MCF 10A (cell line): ENCODE data around the gene GNGT1. TPM values are rescaled to one million over a fixed set of nuclear protein-coding genes. Genes with fewer than 3 reads are reported as not detected.

Experiments used
- BruUV-seq: library from RNA; stranded (reverse); fragments of 400-500 nt; replicated peaks from 2 replicates; lab custom pipeline; 2021; lab: Mats Ljungman, UMichigan
- CTCF ChIA-PET: fragments of 300-600 bp; sonication (Branson Sonifier 250); formaldehyde crosslinking; extraction: SDS; loops from one replicate; lab custom pipeline; 2021; ENCODE audit warnings: antibody characterized with exemption, inconsistent platforms; lab: Yijun Ruan, JAX
- POLR2A ChIA-PET: fragments of 300-600, 350-650 bp; sonication (Branson Sonifier 250); formaldehyde crosslinking; extraction: SDS; loops from one replicate; lab custom pipeline; 2020; ENCODE audit warnings: antibody characterized with exemption, inconsistent platforms; lab: Yijun Ruan, JAX
- DNase-seq: peaks from one replicate; pipeline ENCODE4 v3.0.0-alpha.2; 2018; ENCODE audit not compliant: unreplicated experiment
- H3K27ac Mint-ChIP-seq: one replicate; pipeline ENCODE4 v1.8.0; 2022; ENCODE audit warnings: mild to moderate bottlenecking, low read depth, mixed read lengths; ENCODE audit not compliant: unreplicated experiment
- H3K27me3 Mint-ChIP-seq: one replicate; pipeline ENCODE4 v1.8.0; 2022; ENCODE audit warnings: mixed read lengths; ENCODE audit not compliant: insufficient read depth, unreplicated experiment
- H3K36me3 Mint-ChIP-seq: one replicate; pipeline ENCODE4 v1.8.0; 2022; ENCODE audit warnings: mild to moderate bottlenecking, moderate library complexity, mixed read lengths; ENCODE audit not compliant: insufficient read depth, unreplicated experiment
- H3K4me1 Mint-ChIP-seq: one replicate; pipeline ENCODE4 v1.8.0; 2022; ENCODE audit warnings: mixed read lengths; ENCODE audit not compliant: insufficient read depth, unreplicated experiment
- H3K4me3 Mint-ChIP-seq: one replicate; pipeline ENCODE4 v1.8.0; 2022; ENCODE audit warnings: mild to moderate bottlenecking, moderate library complexity, mixed read lengths; ENCODE audit not compliant: unreplicated experiment
- H3K9me3 Mint-ChIP-seq: one replicate; pipeline ENCODE4 v1.8.0; 2022; ENCODE audit warnings: mixed read lengths; ENCODE audit not compliant: unreplicated experiment
- intact Hi-C: fragments of 100-400 bp; cut with micrococcal nuclease; formaldehyde crosslinking; loops from 2 replicates; pipeline ENCODE4 v1.14.1; 2022
- total RNA-seq: library from RNA; stranded (reverse); gene quantifications from 2 replicates; pipeline ENCODE4 v1.2.3, GENCODE V29; 2022
- TF ChIP-seq, protein P1 (sequence below): fragments of 200-600 bp; IDR thresholded peaks from one replicate; pipeline ENCODE4 v1.8.0; 2022; ENCODE audit warnings: antibody characterized with exemption, mild to moderate bottlenecking; ENCODE audit not compliant: unreplicated experiment

The GNGT1 gene
- total RNA-seq, 1 experiment from 2014 or later: not detected

DNA sequence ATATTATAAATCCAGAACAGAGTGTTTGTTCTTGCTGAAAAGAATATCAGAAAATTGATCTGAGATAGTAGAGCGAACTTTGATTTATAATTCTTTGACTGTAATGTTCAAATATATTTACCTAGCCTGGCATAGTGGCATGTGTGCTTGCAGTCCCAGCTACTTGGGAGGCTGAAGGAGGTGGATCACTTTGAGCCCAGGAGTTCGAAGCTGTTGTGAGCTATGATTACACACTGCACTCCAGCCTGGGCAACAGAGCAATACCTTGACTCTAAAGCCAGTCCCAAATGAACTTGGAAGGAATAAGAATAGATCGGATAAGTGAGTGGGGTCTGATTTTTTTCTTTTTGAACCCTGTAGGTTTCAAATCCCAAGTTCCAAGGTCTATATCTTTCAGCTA is 38.7 kb downstream of the GNGT1 start:
- Mint-ChIP-seq H3K9me3 (no peaks in the 10 kb centered on the region), H3K27me3 (no peaks in the 10 kb centered on the region), H3K4me1 (no peaks in the 10 kb centered on the region), H3K36me3 (no peaks in the 10 kb centered on the region), H3K4me3 (no peak overlapping the region), H3K27ac (no peak overlapping the region)
- CTCF ChIA-PET: interaction anchor here (0.6 kb wide), 1 partner anchor 683 kb away, joined by 3 read pairs; no protein-coding TSS in a partner anchor
- no TSS peak for BruUV-seq
- POLR2A ChIA-PET: no interaction called here
- intact Hi-C loops: no loop called here
- DNase-seq: no peak
- TF ChIP-seq, protein P1, sequence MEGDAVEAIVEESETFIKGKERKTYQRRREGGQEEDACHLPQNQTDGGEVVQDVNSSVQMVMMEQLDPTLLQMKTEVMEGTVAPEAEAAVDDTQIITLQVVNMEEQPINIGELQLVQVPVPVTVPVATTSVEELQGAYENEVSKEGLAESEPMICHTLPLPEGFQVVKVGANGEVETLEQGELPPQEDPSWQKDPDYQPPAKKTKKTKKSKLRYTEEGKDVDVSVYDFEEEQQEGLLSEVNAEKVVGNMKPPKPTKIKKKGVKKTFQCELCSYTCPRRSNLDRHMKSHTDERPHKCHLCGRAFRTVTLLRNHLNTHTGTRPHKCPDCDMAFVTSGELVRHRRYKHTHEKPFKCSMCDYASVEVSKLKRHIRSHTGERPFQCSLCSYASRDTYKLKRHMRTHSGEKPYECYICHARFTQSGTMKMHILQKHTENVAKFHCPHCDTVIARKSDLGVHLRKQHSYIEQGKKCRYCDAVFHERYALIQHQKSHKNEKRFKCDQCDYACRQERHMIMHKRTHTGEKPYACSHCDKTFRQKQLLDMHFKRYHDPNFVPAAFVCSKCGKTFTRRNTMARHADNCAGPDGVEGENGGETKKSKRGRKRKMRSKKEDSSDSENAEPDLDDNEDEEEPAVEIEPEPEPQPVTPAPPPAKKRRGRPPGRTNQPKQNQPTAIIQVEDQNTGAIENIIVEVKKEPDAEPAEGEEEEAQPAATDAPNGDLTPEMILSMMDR: no peak

DNA sequence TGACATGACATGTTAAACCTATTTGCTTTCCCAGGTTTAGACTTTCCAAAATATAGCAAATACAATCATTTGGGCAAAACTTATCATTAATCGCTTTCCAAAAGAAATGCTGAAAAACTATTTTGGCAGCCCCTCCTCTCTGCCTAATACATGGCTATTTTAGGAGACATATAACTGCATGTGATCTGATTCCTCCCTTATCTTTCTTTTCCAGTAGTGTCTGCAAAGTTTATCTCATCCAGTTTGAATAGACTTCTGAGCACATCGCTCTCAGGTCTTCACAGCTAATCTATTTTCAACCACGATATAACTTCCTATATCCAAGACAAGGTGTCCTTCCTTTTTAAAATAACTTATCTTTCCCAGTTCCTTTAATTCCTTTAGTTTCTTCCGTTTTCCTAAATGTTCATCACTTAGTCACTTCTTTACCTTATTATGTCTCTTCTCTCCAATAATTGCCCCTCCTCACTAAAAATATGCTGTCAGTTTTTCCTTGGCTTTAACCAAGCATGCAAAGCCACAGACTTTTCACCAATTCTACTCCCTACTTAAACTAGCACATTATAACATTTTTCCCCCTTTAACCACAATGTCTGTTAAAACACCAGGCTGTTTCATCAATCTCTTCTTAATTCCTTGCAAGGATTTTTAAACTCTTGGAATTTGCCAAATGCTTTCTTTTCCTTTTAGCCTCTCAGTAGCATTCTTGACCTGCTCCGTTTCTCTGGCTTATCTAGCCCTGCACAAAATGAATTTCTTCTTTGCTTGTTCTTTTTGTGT is 39.6 kb downstream of the GNGT1 start:
- Mint-ChIP-seq H3K36me3 (no peaks in the 10 kb centered on the region), H3K4me1 (no peaks in the 10 kb centered on the region), H3K27ac (no peak overlapping the region), H3K9me3 (no peaks in the 10 kb centered on the region), H3K4me3 (no peak overlapping the region), H3K27me3 (no peaks in the 10 kb centered on the region)
- BruUV-seq: no TSS peak
- no peak for DNase-seq
- TF ChIP-seq, protein P1: no peak
- intact Hi-C loops: no loop called here
- ChIA-PET POLR2A (interaction anchor here (1.2 kb wide), 1 partner anchor 19 kb away, joined by 3 read pairs; no protein-coding TSS in a partner anchor), CTCF (no interaction called here)

DNA sequence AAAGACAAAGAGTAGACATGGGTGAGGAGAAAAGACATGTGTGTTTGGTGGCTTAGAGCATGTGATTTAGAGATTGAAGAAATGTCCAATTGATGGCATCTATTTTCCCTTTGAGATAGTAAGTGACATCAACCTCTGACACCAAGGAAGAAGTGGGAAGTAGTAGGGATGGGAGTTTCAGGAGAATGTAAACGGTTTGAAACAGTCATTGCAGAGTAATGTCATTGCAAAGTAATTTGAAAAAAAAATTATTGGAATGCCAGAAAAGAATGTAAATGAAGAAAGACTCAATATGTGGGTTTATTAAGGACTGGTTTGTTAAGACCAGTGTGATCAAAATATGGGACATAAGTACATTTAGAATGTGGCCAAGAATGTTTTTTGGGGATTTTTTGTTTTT is 41.7 kb downstream of the GNGT1 start:
- DNase-seq: no peak
- peak overlapping the region; percentile 58 for H3K27ac Mint-ChIP-seq
- H3K4me3 Mint-ChIP-seq: no peak overlapping the region
- intact Hi-C loops: no loop called here
- H3K4me1 Mint-ChIP-seq: no peaks in the 10 kb centered on the region
- BruUV-seq: no TSS peak
- ChIA-PET CTCF (no interaction called here), POLR2A (interaction anchor here (0.7 kb wide), 2 partner anchors 143 to 350 kb away, joined by 3 read pairs; no protein-coding TSS in a partner anchor)
- TF ChIP-seq, protein P1: no peak
- H3K27me3 Mint-ChIP-seq: no peaks in the 10 kb centered on the region
- no peaks in the 10 kb centered on the region for H3K9me3 Mint-ChIP-seq
- no peaks in the 10 kb centered on the region for H3K36me3 Mint-ChIP-seq

DNA sequence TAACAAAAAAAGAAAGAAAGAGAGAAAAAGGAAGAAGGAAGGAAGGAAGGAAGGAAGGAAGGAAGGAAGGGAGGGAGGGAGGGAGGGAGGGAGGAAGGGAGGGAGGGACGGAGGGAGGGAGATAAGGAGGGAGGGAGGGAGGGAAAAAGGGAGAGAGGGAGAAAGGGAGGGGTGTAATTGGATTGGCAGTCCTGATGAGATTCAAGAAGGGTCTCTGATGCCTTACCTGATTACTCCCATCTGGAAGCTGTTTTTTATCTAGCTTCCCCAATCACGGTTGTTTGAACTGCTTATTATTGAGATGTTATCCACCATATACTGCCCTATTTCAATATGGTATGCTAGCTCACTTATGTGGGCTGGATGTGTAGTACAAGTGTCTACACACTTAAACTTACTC is 42.5 kb downstream of the GNGT1 start:
- H3K27ac Mint-ChIP-seq: peak overlapping the region; percentile 58
- H3K4me1 Mint-ChIP-seq: no peaks in the 10 kb centered on the region
- DNase-seq: no peak
- H3K4me3 Mint-ChIP-seq: no peak overlapping the region
- H3K27me3 Mint-ChIP-seq: no peaks in the 10 kb centered on the region
- H3K36me3 Mint-ChIP-seq: no peaks in the 10 kb centered on the region
- intact Hi-C loops: no loop called here
- BruUV-seq: no TSS peak
- H3K9me3 Mint-ChIP-seq: no peaks in the 10 kb centered on the region
- TF ChIP-seq, protein P1: no peak
- ChIA-PET CTCF (interaction anchor here (0.6 kb wide), 1 partner anchor 36 kb away, joined by 3 read pairs; no protein-coding TSS in a partner anchor), POLR2A (no interaction called here)
